Measurements from ENCODE around the gene NUDT7.

DNA sequence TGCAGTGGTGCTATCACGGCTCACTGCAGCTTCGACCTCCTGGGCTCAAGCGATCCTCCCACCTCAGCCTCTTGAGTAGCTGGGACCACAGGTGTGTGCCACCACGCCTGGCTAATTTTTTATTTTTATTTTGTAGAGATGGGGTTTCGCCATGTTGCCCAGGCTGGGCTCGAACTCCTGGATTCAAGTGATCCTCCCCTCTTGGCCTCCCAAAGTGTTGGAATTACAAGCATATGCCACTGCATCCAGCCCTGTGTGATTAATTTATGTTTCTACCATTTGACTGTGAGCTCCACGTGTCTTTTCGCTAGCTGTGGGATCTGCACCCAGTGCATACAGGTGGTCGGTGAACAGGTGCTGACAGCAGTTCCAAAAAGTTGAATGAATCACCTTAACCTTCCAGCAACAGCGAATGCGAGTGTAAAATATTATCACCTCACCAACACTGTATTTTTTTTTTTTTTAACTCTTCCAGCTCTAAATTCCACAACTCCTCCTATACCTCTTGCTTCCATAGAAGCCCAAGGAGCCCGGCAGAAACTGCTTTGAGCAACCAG is 484 bp upstream of the NUDT7 start:
- TF ChIP-seq, protein P1, sequence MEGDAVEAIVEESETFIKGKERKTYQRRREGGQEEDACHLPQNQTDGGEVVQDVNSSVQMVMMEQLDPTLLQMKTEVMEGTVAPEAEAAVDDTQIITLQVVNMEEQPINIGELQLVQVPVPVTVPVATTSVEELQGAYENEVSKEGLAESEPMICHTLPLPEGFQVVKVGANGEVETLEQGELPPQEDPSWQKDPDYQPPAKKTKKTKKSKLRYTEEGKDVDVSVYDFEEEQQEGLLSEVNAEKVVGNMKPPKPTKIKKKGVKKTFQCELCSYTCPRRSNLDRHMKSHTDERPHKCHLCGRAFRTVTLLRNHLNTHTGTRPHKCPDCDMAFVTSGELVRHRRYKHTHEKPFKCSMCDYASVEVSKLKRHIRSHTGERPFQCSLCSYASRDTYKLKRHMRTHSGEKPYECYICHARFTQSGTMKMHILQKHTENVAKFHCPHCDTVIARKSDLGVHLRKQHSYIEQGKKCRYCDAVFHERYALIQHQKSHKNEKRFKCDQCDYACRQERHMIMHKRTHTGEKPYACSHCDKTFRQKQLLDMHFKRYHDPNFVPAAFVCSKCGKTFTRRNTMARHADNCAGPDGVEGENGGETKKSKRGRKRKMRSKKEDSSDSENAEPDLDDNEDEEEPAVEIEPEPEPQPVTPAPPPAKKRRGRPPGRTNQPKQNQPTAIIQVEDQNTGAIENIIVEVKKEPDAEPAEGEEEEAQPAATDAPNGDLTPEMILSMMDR (IDR thresholded peaks at IDR 0.05; ENCODE audit: insufficient read depth, low read length) = no peak
- no peak for TF ChIP-seq POLR2AphosphoS5 (IDR thresholded peaks at IDR 0.05; ENCODE audit: low read depth)
- no peak for TF ChIP-seq GABPA (IDR thresholded peaks at IDR 0.05; ENCODE audit: low read depth)
- no peak for TF ChIP-seq SPI1 (IDR thresholded peaks at IDR 0.05; ENCODE audit: borderline replicate concordance, low read depth)
